Pancreas (tissue), 10 donors: Measurements from ENCODE around the gene COG7. TPM values are rescaled to one million over a fixed set of nuclear protein-coding genes. Genes with fewer than 3 reads are reported as not detected.
"Not testable (repeated sequence)": the region's sequence is repeated elsewhere in the genome, so short reads cannot be mapped to it uniquely, and the experiment has no call there.

Source experiments
- ATAC-seq, 4 donors: fragments of 200-7000 bp; cut with Tn5 transposase; one replicate each; pipeline versions ENCODE4 v1.8.0 to v1.9.1; 2020; ENCODE audit warnings: mild to moderate bottlenecking in 4 of 4, moderate library complexity in 4 of 4
- DNase-seq, 6 donors: peaks; one replicate each; pipeline ENCODE4 v3.0.0-alpha.2; 2020
- FAIRE-seq: peaks from 2 replicates; lab custom pipeline; 2012; peaks lifted over from hg19 to GRCh38; lab: Jason Lieb, UNC
- H3K27ac ChIP-seq, 4 donors: fragments of 200-600 bp; sonication (generic); 1 replicate in 3 of 4; 2 replicates in 1 of 4; pipeline versions ENCODE4 v1.5.0 to v1.8.0; 2020
- H3K27me3 ChIP-seq, 4 donors: fragments of 200-600 bp; one replicate each; pipeline ENCODE4 v1.8.0; 2021
- H3K36me3 ChIP-seq, 3 donors: fragments of 200-600 bp; sonication (generic) in 1 of 3; one replicate each; pipeline versions ENCODE4 v1.5.0 to v1.8.0; 2020 to 2021
- H3K4me1 ChIP-seq, 3 donors: fragments of 200-600 bp; one replicate each; pipeline ENCODE4 v1.8.0; 2021
- H3K4me3 ChIP-seq, 4 donors: fragments of 200-600 bp; sonication (generic) in 2 of 4; one replicate each; pipeline versions ENCODE4 v1.5.0 to v1.8.0; 2020 to 2021
- H3K9me3 ChIP-seq, 4 donors: fragments of 200-600 bp; one replicate each; pipeline ENCODE4 v1.8.0; 2021
- CTCF ChIP-seq, 4 donors: fragments of 200-600 bp; sonication (generic) in 3 of 4; IDR thresholded peaks; one replicate each; pipeline versions ENCODE4 v1.5.0 to v1.8.0; 2021; ENCODE audit warnings: antibody characterized with exemption in 4 of 4
- WGBS, 2 donors: extraction: QIAGEN DNeasy Blood & Tissue Kit; methylation state at CpG; one replicate each; pipeline ENCODE4 v1.1.7; 2013; 5-methylcytosine and 5-hydroxymethylcytosine counted together
- intact Hi-C, 3 donors: fragments of 100-400 bp; cut with DNase I; formaldehyde crosslinking; loops; one replicate each; pipeline versions ENCODE4 v1.11.1 to v1.14.2; 2022
- polyA plus RNA-seq, 2 donors: library from polyadenylated mRNA; stranded (reverse); fragments of 200-250 nt; gene quantifications; one replicate each; pipeline ENCODE4 v1.2.3, GENCODE V29; 2013
- total RNA-seq, 6 donors: library from RNA; stranded (reverse); fragmentation: NEBNext Ultra II Directional in 4 of 6; extraction: Animal tissue kit (Norgen Biotek cat#: 25700) in 4 of 6; gene quantifications; one replicate each; pipeline versions ENCODE4 v1.2.1 to v1.2.4, GENCODE V29; 2021 to 2023
- donor health status: healthy with polysubstance abuse.
- donor health status: DM: no; HTN: no; CAD: no; lungs with moderate emphysema.
- donor health status: DM: no; HTN: no; CAD: no.
- donor health status: control.
- donor health status: control.
- donor health status: Bipolar disorder and iron deficiency.
- donor health status: DM: yes; HTN: yes; CAD: no.
- donor health status: DM: no; HTN: no; CAD: no.
- donor health status: DM: no; HTN: no; CAD: no.
- donor health status: DM: yes; HTN: yes; CAD: no.

The COG7 gene
- total and polyA plus RNA-seq, 8 donors, result 5.9 to 34.0 (median 9.1) TPM

DNA sequence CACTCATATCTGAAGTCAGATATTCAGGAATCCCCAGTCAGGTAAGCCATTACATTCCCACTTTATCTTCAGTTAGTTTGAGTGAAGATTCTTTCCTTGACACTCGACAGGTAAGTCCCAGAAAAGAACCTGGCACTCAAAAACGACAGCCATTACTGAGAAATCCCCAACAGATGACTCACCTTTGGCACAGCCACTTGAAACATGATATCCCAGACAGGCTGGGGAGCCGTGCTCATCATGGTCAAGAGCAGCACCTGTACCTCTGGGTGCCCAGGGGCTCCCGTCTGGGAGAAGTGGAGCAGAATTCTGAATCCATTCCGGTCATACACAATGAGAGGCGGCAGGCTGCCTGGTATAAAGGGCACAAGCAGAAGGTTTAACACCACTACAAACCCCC lies 16.8 kb upstream of the COG7 start:
- H3K36me3 ChIP-seq, result peaks cover 0 to 78% (median 45%) of the 10 kb centered on the region in 3 donors
- peak; percentile 59 to 85 (median 78) for ATAC-seq
- H3K9me3 ChIP-seq, result no peaks in the 10 kb centered on the region

GRCh38 chr16:23466162-23466885 lies 13.3 kb upstream of the COG7 start:
- TF ChIP-seq CTCF (IDR thresholded peaks at IDR 0.05), result no peak
- DNase-seq (no peak), FAIRE-seq (no peak), ATAC-seq (no peak)
- Histone ChIP-seq H3K4me3 (no peak overlapping the region), H3K4me1 (peaks cover 5 to 14% (median 7%) of the 10 kb centered on the region in 3 donors), H3K27me3 (no peaks in the 10 kb centered on the region), H3K36me3 (peaks cover 0 to 47% (median 31%) of the 10 kb centered on the region in 3 donors), H3K9me3 (no peaks in the 10 kb centered on the region), H3K27ac (no peak overlapping the region)
- intact Hi-C loops, result loop anchor here in 1 of 3 donors (10.0 kb wide), 1 partner anchor 88 kb away; the partner anchor contains the start of genes EARS2 and UBFD1
- WGBS, 2 donors, result 78 to 91% methylated on average over 4 of the region's 4 CpGs

More for the DNA sequence above, 16.8 kb upstream of the COG7 start:
- WGBS, 2 donors, result 49 to 62% methylated on average over 6 of the region's 6 CpGs
- H3K4me1 ChIP-seq, result peaks cover 0 to 8% (median 0%) of the 10 kb centered on the region in 3 donors
- intact Hi-C loops, result loop anchor here in 1 of 3 donors (10.0 kb wide), 1 partner anchor 85 kb away; the partner anchor contains the start of genes EARS2 and UBFD1
- no peaks in the 10 kb centered on the region for H3K27me3 ChIP-seq
- peak overlapping the region in 2 of 4 donors; percentile 49 to 52 for H3K27ac ChIP-seq
- no peak for TF ChIP-seq CTCF (IDR thresholded peaks at IDR 0.05)
- DNase-seq (peak in 3 of 6 donors; percentile 36 to 62 (median 53)), FAIRE-seq (no peak)
- no peak overlapping the region for H3K4me3 ChIP-seq

GRCh38 chr16:23465179-23465578 lies 12.2 kb upstream of the COG7 start:
- FAIRE-seq (no peak), ATAC-seq (no peak), DNase-seq (no peak)
- no peak overlapping the region for H3K4me3 ChIP-seq
- peaks cover 5 to 12% (median 7%) of the 10 kb centered on the region in 3 donors for H3K4me1 ChIP-seq
- H3K27ac ChIP-seq, result no peak overlapping the region
- TF ChIP-seq CTCF (IDR thresholded peaks at IDR 0.05), result no peak
- no peaks in the 10 kb centered on the region for H3K9me3 ChIP-seq
- 97 to 99% methylated on average over 2 of the region's 2 CpGs for WGBS, 2 donors
- H3K36me3 ChIP-seq, result peaks cover 0 to 43% (median 31%) of the 10 kb centered on the region in 3 donors
- no peaks in the 10 kb centered on the region for H3K27me3 ChIP-seq
- intact Hi-C loops, result loop anchor here in 1 of 3 donors (10.0 kb wide), 1 partner anchor 90 kb away; the partner anchor contains the start of genes EARS2 and UBFD1

DNA sequence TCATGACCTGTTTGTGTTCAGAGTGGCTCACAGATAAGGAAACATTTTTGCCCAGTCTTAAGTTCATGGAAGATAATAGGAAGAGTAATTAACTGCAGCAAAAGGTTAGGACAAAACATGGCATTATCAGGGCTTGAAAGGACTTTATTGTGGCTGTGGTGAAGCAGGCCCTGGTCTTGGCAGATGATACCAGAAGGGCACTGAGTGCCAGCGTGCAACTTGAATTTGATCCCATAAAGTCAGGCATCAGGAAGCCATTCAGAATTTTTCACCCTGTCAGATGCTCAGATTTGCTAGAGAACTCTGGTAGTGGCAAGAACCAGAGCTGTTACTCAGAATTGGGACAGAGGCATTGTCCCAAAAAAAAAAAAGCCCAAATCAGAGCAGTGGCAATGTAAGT lies 11.2 kb upstream of the COG7 start:
- DNase-seq (no peak), ATAC-seq (no peak), FAIRE-seq (no peak)
- no peak overlapping the region for H3K27ac ChIP-seq
- 50 to 77% methylated on average over 1 of the region's 1 CpG for WGBS, 2 donors
- H3K27me3 ChIP-seq, result no peaks in the 10 kb centered on the region
- intact Hi-C loops, result loop anchor here in 1 of 3 donors (10.0 kb wide), 1 partner anchor 91 kb away; the partner anchor contains the start of genes EARS2 and UBFD1
- TF ChIP-seq CTCF (IDR thresholded peaks at IDR 0.05), result no peak
- peaks cover 0 to 33% (median 24%) of the 10 kb centered on the region in 3 donors for H3K36me3 ChIP-seq
- H3K9me3 ChIP-seq, result no peaks in the 10 kb centered on the region
- no peak overlapping the region for H3K4me3 ChIP-seq
- peaks cover 5 to 7% (median 6%) of the 10 kb centered on the region in 3 donors for H3K4me1 ChIP-seq

- peak; percentile 73 to 90 (median 84) for ATAC-seq
- 14% methylated on average over 5 of the region's 6 CpGs for WGBS, 2 donors
- not testable (repeated sequence) for H3K4me1 ChIP-seq, H3K27me3 ChIP-seq, H3K4me3 ChIP-seq, H3K9me3 ChIP-seq, FAIRE-seq
- intact Hi-C loops, result loop anchor here in 1 of 3 donors (10.0 kb wide), 1 partner anchor 92 kb away; the partner anchor contains the start of genes EARS2 and UBFD1
- DNase-seq, result peak; percentile 78 to 93 (median 86)
- Histone ChIP-seq H3K36me3 (peaks cover 0 to 21% (median 14%) of the 10 kb centered on the region in 3 donors), H3K27ac (peak overlapping the region in 2 of 4 donors; percentile 12 to 44)
Measured at GRCh38 chr16:23462994-23463393, 10.0 kb upstream of the COG7 start.
